GM18499 (cell line): ENCODE results near the gene PROM1.

Experiments
- ATAC-seq: cut with Tn5 transposase; IDR thresholded peaks from one replicate; pipeline ENCODE4 v1.9.1; 2021; ENCODE audit warnings: moderate number of reproducible peaks; ENCODE audit not compliant: insufficient read depth, unreplicated experiment

The PROM1 gene

DNA sequence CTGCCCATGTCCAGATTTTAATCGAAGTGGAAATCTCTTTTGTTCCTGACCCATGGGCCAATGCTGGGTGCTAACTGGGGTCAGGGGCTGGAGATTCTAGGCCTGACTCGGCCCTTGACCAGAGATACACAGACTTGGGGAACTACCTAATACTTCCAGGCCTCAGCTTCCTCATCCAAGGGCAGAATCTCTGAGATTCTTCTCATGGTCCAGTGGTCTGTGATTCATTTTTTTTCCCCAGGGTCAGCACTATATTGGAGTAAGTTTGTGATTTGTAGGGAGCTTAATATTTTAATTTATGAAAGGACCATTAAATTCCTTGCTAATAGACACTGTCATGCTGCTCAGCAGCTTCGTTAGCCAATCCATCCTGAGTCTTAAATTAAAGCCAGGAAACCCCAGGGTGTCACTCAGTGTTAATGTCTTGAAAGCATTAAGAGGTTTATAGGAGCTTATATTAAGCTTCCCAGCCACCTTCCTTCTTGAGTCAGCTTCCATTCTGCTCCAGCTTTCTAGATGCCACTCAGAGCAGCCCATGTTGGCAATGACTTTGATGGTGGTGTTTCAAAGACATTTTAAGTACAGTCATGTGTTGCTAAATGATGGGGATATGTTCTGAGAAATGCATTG lies 27.0 kb upstream of the PROM1 start:
- ATAC-seq: no peak

DNA sequence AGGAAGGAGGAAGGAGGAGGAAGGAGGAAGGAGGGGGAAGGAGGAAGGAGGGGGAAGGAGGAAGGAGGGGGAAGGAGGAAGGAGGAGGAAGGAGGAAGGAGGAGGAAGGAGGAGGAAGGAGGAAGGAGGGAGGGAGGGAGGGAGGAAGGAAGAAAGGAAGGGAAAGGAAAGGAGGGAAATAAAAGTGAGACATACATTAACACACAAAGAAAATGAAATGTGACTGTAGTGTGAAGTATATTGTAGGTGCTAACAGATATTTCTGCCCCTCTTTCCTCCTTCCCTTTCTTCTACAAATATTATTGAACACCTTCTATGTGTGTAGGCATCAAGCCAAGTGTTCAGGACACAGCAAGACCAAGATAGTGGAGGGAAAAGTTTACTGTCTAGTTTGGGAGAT lies 26.4 kb upstream of the PROM1 start:
- ATAC-seq: no peak

GRCh38 chr4:16109256-16109655 lies 25.4 kb upstream of the PROM1 start:
- ATAC-seq: no peak

- no peak for ATAC-seq
These were observed 23.1 kb upstream of the PROM1 start for GRCh38 chr4:16106956-16107355.

DNA sequence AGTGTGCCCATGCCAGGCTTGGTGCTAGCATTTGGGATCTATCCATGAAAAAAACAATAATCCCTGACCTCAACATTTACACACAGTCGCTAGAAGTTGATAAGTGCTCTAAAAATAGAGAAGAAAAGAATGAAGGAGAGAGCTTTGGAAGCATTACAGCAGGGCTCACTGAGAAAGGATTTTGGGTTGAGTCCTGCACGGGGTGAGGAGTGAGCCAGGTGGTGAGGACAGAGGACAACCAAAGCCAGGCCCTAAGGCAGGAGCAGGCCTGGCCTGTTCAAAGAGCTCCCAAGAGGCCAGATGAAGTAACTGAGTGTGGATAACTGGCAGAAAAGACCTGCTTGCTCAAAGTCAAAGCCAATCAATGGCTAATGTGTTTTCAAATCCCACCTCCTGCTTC lies 20.7 kb upstream of the PROM1 start:
- no peak for ATAC-seq

GRCh38 chr4:16102356-16102755 lies 18.5 kb upstream of the PROM1 start:
- ATAC-seq: no peak

- ATAC-seq: no peak
These were observed 17.0 kb upstream of the PROM1 start for GRCh38 chr4:16100833-16101232.

DNA sequence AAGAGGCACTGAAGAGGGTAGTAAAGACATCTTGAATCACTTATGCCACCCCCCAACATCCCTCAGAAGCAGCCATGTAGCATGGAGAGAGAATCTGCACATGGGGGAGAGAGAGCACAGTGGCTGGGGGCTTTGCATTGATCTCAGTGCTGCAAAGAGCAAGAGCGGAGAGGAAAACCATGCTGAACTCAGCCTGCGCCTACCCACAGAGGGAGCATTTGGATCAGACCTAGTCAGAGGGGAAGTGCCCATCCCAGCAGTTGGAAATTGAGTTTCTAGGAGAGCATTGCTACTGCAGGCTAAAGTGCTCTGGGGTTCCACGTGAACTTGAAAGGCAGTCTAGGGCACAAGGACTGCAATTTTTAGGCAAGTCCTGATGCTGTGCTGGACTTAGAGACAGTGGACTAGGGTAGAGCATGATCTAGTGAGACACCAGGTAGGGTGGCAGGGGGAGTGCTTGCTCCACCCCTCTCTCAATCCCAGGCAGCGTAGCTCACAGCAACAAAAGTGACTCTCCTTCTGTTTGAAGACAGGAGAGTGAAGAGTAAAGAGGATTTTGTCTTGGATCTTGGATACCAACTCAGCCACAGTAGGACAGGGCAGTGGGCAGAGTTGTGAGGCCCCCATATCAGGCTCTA lies 9.0 kb upstream of the PROM1 start:
- ATAC-seq: no peak

- no peak for ATAC-seq
These were observed 6.4 kb upstream of the PROM1 start for GRCh38 chr4:16090096-16090705.

DNA sequence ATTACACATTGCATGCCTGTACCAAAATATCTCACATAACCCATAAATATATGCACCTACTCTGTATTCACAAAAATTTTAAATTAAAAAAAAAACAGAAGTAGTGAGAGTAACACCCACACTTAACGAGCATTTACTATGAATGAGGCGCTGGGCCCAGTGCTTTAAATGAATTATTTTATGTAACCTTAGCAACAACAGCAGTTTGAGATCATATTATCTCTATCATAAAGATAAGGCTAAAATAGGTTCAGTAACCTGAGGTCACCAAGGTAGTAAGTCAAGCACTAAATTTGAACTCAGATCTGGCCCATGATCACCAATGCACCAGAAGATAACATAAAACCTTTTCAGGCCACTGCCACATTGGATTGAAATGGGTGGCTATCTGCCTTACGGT lies 5.3 kb upstream of the PROM1 start:
- ATAC-seq: no peak

GRCh38 chr4:16088601-16089000 lies 4.8 kb upstream of the PROM1 start:
- ATAC-seq: no peak

GRCh38 chr4:16085822-16086221 lies 2.0 kb upstream of the PROM1 start:
- ATAC-seq: no peak

DNA sequence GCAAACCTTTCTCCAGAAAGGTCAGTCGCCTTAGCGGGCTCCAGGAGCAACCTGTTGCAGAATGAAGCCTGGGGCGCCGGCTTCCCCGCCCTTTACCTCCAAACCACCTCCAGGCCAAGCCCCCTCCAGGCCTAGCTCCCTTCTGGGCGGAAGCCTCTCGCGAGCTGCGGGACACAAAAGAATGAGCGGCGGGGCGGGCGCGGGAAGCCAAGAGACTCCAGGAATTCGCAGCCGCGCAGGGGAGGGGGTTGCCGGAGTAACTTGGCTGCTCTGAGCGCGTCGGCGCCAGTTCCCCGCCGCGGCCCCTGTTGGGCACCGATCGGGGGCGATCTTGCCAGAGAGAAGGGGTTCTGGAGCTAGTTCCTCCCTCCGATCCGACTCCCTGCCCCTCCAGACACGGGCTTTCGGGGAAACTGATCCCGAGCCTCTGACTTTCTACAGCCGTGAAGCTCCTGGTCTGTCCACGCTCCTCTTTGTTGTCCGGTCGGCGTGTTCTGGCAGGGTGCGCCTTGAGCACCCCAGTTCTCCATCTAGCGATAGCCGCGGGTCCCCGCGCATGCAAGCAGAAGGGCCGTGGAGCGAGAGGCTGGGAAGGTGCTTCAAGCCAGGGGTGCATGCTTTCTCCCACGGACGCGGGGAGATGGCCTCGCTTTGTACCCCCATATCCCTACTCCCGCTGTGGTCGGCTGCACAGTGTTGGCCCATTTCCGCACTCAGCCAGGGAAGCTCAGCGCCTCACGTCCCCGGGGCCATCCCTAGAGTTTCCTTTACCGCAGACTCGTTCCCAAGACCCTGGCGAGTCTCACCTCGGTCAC lies 1.2 kb downstream of the PROM1 start:
- no peak for ATAC-seq

GRCh38 chr4:16082041-16082425 lies 1.8 kb downstream of the PROM1 start:
- ATAC-seq: no peak

DNA sequence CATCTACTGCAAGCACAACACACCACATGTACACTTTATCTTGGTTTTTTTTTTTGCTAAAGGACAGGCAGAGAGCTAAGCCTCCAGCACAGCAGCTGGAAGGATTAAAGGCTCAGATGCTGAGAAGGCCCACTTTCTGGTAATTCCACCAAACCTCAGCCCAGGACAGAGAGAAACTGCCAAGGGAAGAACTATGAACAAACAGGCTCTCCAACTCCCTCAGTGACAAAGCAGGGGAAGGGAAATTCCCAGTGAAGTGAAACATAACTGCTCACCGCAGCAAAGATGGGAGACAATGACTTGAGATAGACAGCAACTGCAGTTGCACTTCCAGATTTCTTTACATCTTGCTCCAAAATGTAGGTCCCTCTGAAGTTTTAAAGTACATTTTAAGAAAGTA lies 4.8 kb downstream of the PROM1 start:
- ATAC-seq: peak; percentile 69

GRCh38 chr4:16078195-16078760 lies 5.5 kb downstream of the PROM1 start:
- ATAC-seq: no peak

DNA sequence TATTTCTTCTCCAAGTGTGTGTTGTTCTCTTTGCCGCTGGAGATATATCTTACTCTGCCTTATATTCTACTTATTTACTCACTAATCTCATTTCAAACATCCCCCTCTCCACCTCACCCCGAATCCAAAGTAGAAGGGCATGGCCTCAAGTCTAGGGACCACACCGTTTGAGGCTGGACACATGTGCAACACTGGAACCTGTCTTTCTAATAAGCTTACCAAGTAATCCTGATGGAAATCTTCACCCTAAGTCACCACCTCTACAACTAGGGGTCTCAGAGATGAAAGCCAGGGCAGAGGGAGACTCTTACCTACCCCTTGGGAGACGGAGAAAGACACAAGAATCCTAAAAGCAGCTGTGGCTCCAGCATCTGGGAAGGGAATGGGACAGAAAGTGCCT lies 6.0 kb downstream of the PROM1 start:
- ATAC-seq: no peak

DNA sequence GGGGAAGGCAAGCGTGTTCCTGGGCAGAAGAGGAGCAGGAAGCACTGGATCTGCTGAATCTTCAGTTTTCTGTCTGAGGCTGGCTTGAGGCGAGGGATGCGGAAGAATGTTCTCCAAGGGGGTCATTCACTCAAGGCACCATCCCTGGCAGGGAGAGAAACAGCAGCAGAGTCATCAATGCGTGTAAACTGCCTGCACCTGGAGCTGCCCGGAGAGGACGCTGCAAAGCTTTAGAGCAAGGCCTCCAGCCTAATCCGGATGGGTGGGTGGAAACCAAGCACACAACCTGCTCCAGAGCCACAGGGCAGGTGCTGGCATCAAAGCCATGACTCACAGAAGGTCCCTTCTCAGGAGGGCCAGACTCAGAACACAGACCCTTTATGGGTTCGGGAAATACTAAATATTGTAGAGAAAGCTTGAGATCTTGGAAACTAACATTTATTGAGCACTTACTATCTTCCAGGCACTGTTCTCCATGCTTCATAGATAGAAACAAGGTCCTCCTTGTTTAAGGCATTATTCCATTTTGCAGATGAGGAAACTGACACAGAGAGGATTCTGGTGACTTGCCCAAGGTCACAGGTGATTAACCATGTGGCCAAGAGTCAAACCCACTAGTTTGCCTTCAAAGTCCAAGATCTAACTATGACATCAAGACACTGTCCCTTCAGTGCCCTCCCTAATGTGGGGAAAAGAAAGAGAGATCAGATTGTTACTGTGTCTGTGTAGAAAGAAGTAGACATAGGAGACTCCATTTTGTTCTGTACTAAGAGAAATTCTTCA lies 7.7 kb downstream of the PROM1 start:
- no peak for ATAC-seq

- ATAC-seq: no peak
These were observed 8.8 kb downstream of the PROM1 start for GRCh38 chr4:16075061-16075460.

DNA sequence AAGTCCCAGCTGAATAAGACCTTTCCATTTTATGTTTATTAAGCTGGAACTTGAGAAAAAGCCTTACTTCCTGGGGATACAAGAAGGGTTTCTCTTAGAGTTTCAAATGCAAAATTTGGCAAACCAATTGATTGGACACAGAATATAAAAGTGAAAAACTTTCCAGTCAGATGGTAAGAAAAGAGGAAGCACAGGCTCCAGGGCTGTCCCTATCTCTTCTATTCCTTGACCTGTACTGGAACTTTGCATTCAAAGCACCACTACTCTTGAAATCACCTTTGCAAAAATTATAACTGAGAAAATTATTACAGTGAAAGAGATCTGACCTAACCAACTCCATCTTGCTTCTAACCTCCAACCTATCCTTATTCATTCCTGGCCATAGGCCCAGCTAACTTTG lies 11.7 kb downstream of the PROM1 start:
- ATAC-seq: no peak
